ENCODE data around the gene ADAM12.

- TF ChIP-seq CTCF (IDR thresholded peaks at IDR 0.05; ENCODE audit: poor library complexity, severe bottlenecking) (no peak), POLR2AphosphoS5 (IDR thresholded peaks at IDR 0.05) (no peak), SMC3 (conservative IDR thresholded peaks at IDR 0.05; ENCODE audit: poor library complexity) (no peak), EZH2 (IDR thresholded peaks at IDR 0.05; ENCODE audit: borderline replicate concordance, insufficient read depth, low read length, poor library complexity, severe bottlenecking) (no peak), MXI1 (conservative IDR thresholded peaks at IDR 0.05; ENCODE audit: poor library complexity, severe bottlenecking) (no peak), REST (IDR thresholded peaks at IDR 0.05; ENCODE audit: borderline replicate concordance) (no peak)
Measured at GRCh38 chr10:126087796-126088505, 300.3 kb downstream of the ADAM12 start.
